Vagina (tissue), 2 donors: ENCODE results near the gene TAF11L3.
"Not testable (repeated sequence)": the region's sequence is repeated elsewhere in the genome, so short reads cannot be mapped to it uniquely, and the experiment has no call there.

Experiments
- CTCF ChIP-seq, 3 experiments: fragments of 450-650 bp in 2 of 3; fragments of 200-600 bp in 1 of 3; sonication (generic) in 1 of 3; IDR thresholded peaks; one replicate each; pipeline ENCODE4 v1.5.1; 2017 to 2019; ENCODE audit warnings: antibody characterized with exemption in 3 of 3, mild to moderate bottlenecking in 2 of 3, moderate library complexity in 2 of 3
- POLR2A ChIP-seq, 2 donors: fragments of 450-650 bp; IDR thresholded peaks; one replicate each; pipeline ENCODE4 v1.6.1; 2017; ENCODE audit warnings: antibody characterized with exemption in 2 of 2, mild to moderate bottlenecking in 2 of 2, moderate library complexity in 2 of 2
- POLR2AphosphoS5 ChIP-seq, 2 donors: sonication (generic); formaldehyde crosslinking; IDR thresholded peaks; one replicate each; pipeline ENCODE4 v1.9.0; 2017; ENCODE audit warnings: antibody characterized with exemption in 2 of 2, mild to moderate bottlenecking in 2 of 2, low read depth in 1 of 2; ENCODE audit not compliant: insufficient read depth in 1 of 2

GRCh38 chr5:17497931-17498330, 20.2 kb upstream of the TAF11L3 start, which contains the start of gene TAF11L2:
- not testable (repeated sequence) for TF ChIP-seq POLR2AphosphoS5 (IDR thresholded peaks at IDR 0.05; ENCODE audit: insufficient read depth in 1 of 2, low read depth in 1 of 2); CTCF (IDR thresholded peaks at IDR 0.05); POLR2A (IDR thresholded peaks at IDR 0.05)
